ENCODE results near the gene MFGE8. TPM values are rescaled to one million over a fixed set of nuclear protein-coding genes. Genes with fewer than 3 reads are reported as not detected.

MFGE8 gene, protein sequence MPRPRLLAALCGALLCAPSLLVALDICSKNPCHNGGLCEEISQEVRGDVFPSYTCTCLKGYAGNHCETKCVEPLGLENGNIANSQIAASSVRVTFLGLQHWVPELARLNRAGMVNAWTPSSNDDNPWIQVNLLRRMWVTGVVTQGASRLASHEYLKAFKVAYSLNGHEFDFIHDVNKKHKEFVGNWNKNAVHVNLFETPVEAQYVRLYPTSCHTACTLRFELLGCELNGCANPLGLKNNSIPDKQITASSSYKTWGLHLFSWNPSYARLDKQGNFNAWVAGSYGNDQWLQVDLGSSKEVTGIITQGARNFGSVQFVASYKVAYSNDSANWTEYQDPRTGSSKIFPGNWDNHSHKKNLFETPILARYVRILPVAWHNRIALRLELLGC
- 100 and 165 TPM in 2 replicates for total RNA-seq

DNA sequence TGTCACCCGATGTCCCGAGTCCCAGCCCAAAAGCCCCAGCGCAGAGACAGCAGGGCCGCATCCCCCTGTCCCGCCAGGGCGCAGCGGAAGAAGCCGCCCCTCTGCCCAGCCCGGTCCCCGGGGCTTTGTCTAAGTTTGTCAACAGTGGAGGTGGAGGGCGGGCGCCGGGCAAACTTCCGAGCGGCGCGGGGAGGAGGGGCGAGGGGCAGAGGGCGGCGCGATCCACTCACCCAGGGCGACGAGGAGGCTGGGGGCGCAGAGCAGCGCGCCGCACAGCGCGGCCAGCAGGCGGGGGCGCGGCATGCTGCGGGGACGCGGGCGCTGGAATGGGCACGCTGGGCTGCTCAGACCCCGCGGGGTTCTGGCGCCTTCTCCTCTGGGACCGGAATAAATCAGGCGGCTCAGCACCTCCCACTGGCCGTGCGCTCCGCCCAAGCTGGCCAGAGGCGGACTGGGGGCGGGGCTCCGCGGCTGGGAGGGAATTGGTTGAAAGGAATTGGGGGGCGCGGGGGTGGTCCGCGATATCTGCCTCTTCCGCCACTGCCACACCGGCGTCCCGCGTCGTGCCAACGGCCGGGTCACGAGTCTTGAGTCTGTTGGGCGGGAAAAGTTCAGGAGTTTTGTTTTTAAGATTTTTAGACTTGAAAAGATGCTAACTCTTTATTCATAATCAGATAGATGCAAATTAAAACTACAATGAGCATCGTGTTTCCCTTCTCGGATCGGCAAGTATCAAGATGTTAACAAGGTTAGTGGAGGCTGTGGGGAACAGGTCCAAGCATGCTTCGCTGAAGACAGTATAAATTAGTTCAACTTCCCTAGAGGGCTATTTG is at the start of gene MFGE8:
TSS of gene MFGE8 (minus strand) at position 363 of the 833 bp plus-strand sequence. CDS start at position 303, 60 bp downstream.

DNA sequence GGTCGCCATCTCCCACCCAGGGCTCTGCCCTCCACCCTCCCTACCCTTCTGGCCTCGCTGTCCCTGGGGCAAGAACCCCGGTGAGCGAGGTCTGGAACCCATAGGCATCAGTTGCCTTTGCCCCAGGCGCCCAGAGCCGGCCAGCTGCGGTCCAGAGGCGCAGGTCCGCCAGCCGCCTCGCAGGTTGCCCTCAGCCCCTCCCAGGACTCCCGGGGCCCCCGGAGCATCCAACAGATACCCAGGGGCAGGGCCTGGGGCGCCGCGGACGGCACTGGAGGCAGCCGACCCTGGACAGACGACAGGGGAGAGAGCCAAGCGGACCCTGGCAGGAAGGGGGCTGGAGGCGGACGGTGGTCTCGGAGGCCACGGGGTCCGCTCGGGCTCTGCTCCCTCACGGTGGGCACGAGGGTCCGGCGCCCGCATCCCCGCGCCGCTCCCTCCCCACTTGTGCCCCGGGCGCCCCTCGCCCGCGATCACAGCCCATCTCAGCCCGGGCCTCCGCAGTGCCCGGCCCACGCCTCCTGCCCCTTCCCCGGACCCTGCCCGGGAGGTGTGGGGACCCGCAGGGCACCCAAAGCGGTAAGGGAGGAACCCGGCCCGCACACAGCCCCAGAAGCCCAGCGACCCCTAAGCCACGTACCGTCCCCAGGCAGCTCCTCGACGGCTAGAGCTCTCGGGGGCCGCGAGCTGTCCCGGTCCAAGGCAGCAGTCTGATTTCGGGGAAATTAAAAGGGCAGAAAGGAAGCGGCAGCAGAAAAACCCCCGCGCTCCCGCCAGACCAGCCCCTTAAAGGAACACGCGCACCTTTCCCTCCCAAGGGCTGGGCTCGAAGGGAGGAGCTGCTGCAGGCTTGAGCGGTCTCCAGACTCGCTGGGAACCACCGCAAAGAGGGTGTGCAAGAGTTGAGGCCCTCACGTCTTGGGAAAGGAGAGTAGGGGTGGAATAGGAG is 18.1 kb downstream of the MFGE8 start, which contains the start of gene HAPLN3:
TSS of gene HAPLN3 (minus strand) at position 726 of the 949 bp plus-strand sequence. CDS start 8,246 bp downstream, outside the sequence.

Other genes starting within 250 kb of the MFGE8 start
- 0.25 and 3.0 TPM in 2 replicates for gene ACAN, start 109.9 kb downstream of the MFGE8 start, total RNA-seq
- 2.6 and 3.9 TPM in 2 replicates for gene HAPLN3, start 17.8 kb downstream of the MFGE8 start, total RNA-seq
- gene ABHD2, start 175.1 kb upstream of the MFGE8 start, total RNA-seq: 47.1 and 91.2 TPM in 2 replicates

Data from uterine smooth muscle cell (primary cell).